Suprapubic skin (tissue), 4 donors: Measurements from ENCODE around the gene AATF. TPM values are rescaled to one million over a fixed set of nuclear protein-coding genes. Genes with fewer than 3 reads are reported as not detected.

Source experiments
- DNase-seq, 2 donors: peaks; one replicate each; pipeline ENCODE4 v3.0.0-alpha.2; 2019; ENCODE audit warnings: low spot score in 2 of 2
- H3K27ac ChIP-seq: fragments of 200-600 bp; sonication (generic); one replicate; pipeline ENCODE4 v1.5.1; 2019
- H3K27me3 ChIP-seq: fragments of 200-600 bp; sonication (generic); one replicate; pipeline ENCODE4 v1.5.1; 2019
- H3K36me3 ChIP-seq: fragments of 200-600 bp; sonication (generic); one replicate; pipeline ENCODE4 v1.5.1; 2019
- H3K4me1 ChIP-seq: fragments of 200-600 bp; sonication (generic); one replicate; pipeline ENCODE4 v1.5.1; 2019
- H3K4me3 ChIP-seq: fragments of 200-600 bp; sonication (generic); one replicate; pipeline ENCODE4 v1.5.1; 2019; ENCODE audit warnings: mild to moderate bottlenecking
- H3K9me3 ChIP-seq: fragments of 200-600 bp; sonication (generic); one replicate; pipeline ENCODE4 v1.5.1; 2019
- CTCF ChIP-seq, 2 donors: fragments of 200-600 bp in 1 of 2; fragments of 450-650 bp in 1 of 2; sonication (generic) in 1 of 2; IDR thresholded peaks; one replicate each; pipeline ENCODE4 v1.5.1; 2016 to 2019; ENCODE audit warnings: antibody characterized with exemption in 2 of 2, mild to moderate bottlenecking in 1 of 2, moderate library complexity in 1 of 2
- EP300 ChIP-seq: sonication (generic); formaldehyde crosslinking; IDR thresholded peaks from one replicate; pipeline ENCODE4 v1.6.1; 2017; ENCODE audit warnings: antibody characterized with exemption
- POLR2A ChIP-seq, 2 donors: fragments of 450-650 bp; IDR thresholded peaks; one replicate each; pipeline ENCODE4 v1.6.1; 2017; ENCODE audit warnings: antibody characterized with exemption in 2 of 2, mild to moderate bottlenecking in 2 of 2, moderate library complexity in 2 of 2
- POLR2AphosphoS5 ChIP-seq, 3 donors: sonication (generic); formaldehyde crosslinking; IDR thresholded peaks; one replicate each; pipeline ENCODE4 v1.6.1; 2017; ENCODE audit warnings: antibody characterized with exemption in 3 of 3
- WGBS: methylation state at CpG from one replicate; pipeline ENCODE4 v1.1.5; 2018; 5-methylcytosine and 5-hydroxymethylcytosine counted together
- total RNA-seq, 4 donors: library from RNA; depleted of rRNA; stranded (reverse); fragments of >200 nt; gene quantifications; one replicate each; pipeline ENCODE4 v1.1.0, GENCODE V29; 2016

The AATF gene
- total RNA-seq, 4 donors from 2014 or later: 32.5 to 38.2 (median 36.0) TPM

- Histone ChIP-seq H3K27ac (no peak overlapping the region), H3K9me3 (no peaks in the 10 kb centered on the region), H3K4me1 (peaks cover 3% of the 10 kb centered on the region), H3K4me3 (no peak overlapping the region), H3K27me3 (no peaks in the 10 kb centered on the region), H3K36me3 (peaks cover 11% of the 10 kb centered on the region)
- no peak for DNase-seq
- TF ChIP-seq POLR2AphosphoS5 (IDR thresholded peaks at IDR 0.05) (no peak), EP300 (no peak), POLR2A (IDR thresholded peaks at IDR 0.05) (no peak), CTCF (IDR thresholded peaks at IDR 0.05) (no peak)
- 92% methylated on average over 3 of the region's 3 CpGs for WGBS
These were observed 94.4 kb downstream of the AATF start for GRCh38 chr17:37043201-37043600.

- TF ChIP-seq CTCF (IDR thresholded peaks at IDR 0.05) (no peak), EP300 (no peak), POLR2AphosphoS5 (IDR thresholded peaks at IDR 0.05) (no peak), POLR2A (IDR thresholded peaks at IDR 0.05) (no peak)
- Histone ChIP-seq H3K9me3 (no peaks in the 10 kb centered on the region), H3K4me3 (no peak overlapping the region), H3K27me3 (no peaks in the 10 kb centered on the region), H3K4me1 (peaks cover 3% of the 10 kb centered on the region), H3K36me3 (peaks cover 11% of the 10 kb centered on the region), H3K27ac (no peak overlapping the region)
- WGBS: 81% methylated on average over 7 of the region's 7 CpGs
- DNase-seq: no peak
These were observed 96.7 kb downstream of the AATF start for GRCh38 chr17:37045351-37045922.

DNA sequence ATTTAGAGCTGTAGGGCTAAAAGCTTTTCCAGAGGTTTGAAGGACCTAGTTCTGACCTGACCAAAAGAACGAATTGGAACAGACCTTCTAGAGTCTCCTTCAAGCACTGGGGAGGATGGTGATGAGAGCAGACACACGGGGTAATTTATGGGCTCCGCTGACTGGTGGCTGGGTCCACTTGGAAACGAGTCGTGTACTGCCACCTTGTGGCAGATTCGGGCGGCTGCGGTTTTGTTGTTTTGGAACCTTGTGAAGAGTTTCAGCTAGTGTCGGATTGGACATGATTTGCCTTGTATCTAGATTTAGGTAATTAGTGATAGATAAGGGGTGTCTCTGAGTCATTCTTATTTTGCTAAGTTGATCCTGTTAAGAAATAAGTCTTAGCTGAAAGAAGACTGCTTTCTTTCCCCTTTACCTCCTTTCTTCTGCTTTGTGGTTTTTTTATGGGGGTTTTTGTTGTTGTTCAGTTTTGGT lies 98.9 kb downstream of the AATF start:
- no peak overlapping the region for H3K4me3 ChIP-seq
- H3K9me3 ChIP-seq: no peaks in the 10 kb centered on the region
- no peak for TF ChIP-seq POLR2AphosphoS5 (IDR thresholded peaks at IDR 0.05)
- TF ChIP-seq CTCF (IDR thresholded peaks at IDR 0.05): peak; percentile 65 to 88
- TF ChIP-seq POLR2A (IDR thresholded peaks at IDR 0.05): no peak
- no peak for TF ChIP-seq EP300
- peaks cover 18% of the 10 kb centered on the region for H3K36me3 ChIP-seq
- DNase-seq: peak; percentile 77 to 88
- peaks cover 3% of the 10 kb centered on the region for H3K4me1 ChIP-seq
- H3K27me3 ChIP-seq: no peaks in the 10 kb centered on the region
- 4% methylated on average over 9 of the region's 9 CpGs for WGBS
- H3K27ac ChIP-seq: no peak overlapping the region

GRCh38 chr17:37048811-37049210 lies 100.1 kb downstream of the AATF start:
- WGBS: 96% methylated on average over 5 of the region's 5 CpGs
- H3K27me3 ChIP-seq: no peaks in the 10 kb centered on the region
- DNase-seq: no peak
- H3K27ac ChIP-seq: no peak overlapping the region
- H3K36me3 ChIP-seq: peaks cover 18% of the 10 kb centered on the region
- no peak overlapping the region for H3K4me3 ChIP-seq
- H3K9me3 ChIP-seq: no peaks in the 10 kb centered on the region
- peaks cover 3% of the 10 kb centered on the region for H3K4me1 ChIP-seq
- TF ChIP-seq POLR2A (IDR thresholded peaks at IDR 0.05) (no peak), CTCF (IDR thresholded peaks at IDR 0.05) (no peak), POLR2AphosphoS5 (IDR thresholded peaks at IDR 0.05) (no peak), EP300 (no peak)

GRCh38 chr17:37050920-37051319 lies 102.2 kb downstream of the AATF start:
- WGBS: 90% methylated on average over 5 of the region's 5 CpGs
- no peaks in the 10 kb centered on the region for H3K9me3 ChIP-seq
- no peak overlapping the region for H3K27ac ChIP-seq
- H3K4me1 ChIP-seq: peaks cover 3% of the 10 kb centered on the region
- DNase-seq: no peak
- H3K4me3 ChIP-seq: no peak overlapping the region
- TF ChIP-seq POLR2AphosphoS5 (IDR thresholded peaks at IDR 0.05) (no peak), EP300 (no peak), CTCF (IDR thresholded peaks at IDR 0.05) (no peak), POLR2A (IDR thresholded peaks at IDR 0.05) (no peak)
- H3K36me3 ChIP-seq: peaks cover 13% of the 10 kb centered on the region
- no peaks in the 10 kb centered on the region for H3K27me3 ChIP-seq
